ENCODE measurements around the gene SPON1.
"Not testable (repeated sequence)": the region's sequence is repeated elsewhere in the genome, so short reads cannot be mapped to it uniquely, and the experiment has no call there.

The SPON1 gene

GRCh38 chr11:13984616-13985450 lies 22.3 kb downstream of the SPON1 start:
- no peak for DNase-seq

DNA sequence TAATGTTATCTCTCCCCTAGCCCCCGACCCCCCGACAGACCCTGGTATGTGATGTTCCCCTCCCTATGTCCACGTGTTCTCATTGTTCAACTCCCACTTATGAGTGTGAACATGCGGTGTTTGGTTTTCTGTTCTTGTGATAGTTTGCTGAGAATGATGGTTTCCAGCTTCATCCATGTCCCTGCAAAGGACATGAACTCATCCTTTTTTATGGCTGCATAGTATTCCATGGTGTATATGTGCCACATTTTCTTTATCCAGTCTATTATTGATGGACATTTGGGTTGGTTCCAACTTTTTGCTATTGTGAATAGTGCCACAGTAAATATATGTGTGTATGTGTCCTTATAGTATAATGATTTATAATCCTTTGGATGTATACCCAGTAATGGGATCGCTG lies 24.2 kb downstream of the SPON1 start:
- DNase-seq = not testable (repeated sequence)

- DNase-seq = not testable (repeated sequence)
Observed at GRCh38 chr11:13992158-13992856, 29.8 kb downstream of the SPON1 start.

DNA sequence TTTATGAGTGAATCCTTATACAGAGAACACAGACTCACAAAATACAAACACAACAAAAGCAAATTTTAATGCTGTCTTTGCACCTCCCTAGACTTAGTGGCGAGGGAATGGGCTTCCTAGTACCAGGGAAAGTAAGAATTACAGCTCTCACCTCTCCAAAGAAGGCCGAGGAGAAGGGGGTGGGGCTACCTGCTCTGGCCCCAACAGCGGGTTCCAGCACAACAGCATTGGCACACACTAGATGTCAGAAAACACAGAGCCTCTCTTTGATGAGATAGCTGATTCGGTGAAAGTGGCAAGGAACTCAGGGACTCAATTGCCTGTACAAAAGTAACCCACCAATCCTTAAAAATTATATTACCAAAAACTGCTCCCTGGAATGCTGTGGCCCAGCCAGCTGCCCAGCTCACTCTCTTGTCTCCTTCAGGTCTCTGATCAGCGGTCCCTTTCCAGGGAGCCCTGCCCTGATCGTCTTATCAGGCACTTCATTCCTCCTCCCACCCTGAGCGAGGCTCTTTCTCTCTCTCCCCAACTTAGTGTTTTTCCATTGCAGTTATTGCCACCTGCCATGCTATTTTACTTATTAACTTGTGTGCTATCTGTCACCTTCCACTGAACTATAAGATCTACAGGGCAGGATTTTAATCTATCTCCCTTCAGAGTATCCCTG lies 30.7 kb downstream of the SPON1 start:
- DNase-seq = no peak

GRCh38 chr11:13997881-13998280 lies 35.4 kb downstream of the SPON1 start:
- DNase-seq = no peak

DNA sequence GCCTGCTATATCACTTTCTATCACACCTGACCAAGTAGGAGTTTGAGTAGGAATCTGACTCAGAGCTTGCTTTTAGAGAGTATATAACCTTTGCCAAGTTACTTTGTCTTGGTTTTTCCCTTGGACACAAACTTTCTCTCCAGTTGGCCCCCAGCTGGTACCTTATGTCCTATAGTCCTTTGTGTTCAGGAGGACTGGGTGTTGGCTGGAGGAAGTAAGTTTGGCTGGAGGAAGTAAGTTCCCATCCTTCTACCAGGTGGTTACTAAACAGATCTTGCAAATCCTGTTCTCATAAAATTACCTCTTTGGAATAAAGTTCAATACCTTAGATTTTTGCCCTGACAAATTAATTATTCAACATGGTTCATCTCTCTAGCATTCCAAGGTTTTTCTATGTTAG lies 37.2 kb downstream of the SPON1 start:
- DNase-seq = no peak

- no peak for DNase-seq
Observed at GRCh38 chr11:14001597-14001996, 39.1 kb downstream of the SPON1 start.

DNA sequence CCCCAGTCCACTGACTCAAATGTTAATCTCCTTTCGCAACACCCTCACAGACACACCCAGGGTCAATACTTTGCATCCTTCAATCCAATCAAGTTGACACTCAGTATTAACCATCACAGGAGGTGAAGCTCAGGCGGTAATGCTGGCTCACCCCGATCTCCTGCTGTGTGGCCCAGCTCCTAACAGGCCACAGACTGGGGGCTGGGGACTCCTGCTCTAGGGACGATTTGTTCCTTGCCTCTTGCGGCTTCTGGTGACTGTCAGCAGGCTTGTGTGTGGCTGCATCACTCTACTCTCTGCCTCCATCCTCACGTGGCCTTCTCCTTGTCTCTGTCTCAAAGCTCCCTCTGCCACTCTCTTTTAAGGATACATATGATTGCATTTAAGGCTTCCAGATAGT lies 45.0 kb downstream of the SPON1 start:
- no peak for DNase-seq

GRCh38 chr11:14010665-14011064 lies 48.1 kb downstream of the SPON1 start:
- DNase-seq = no peak

DNA sequence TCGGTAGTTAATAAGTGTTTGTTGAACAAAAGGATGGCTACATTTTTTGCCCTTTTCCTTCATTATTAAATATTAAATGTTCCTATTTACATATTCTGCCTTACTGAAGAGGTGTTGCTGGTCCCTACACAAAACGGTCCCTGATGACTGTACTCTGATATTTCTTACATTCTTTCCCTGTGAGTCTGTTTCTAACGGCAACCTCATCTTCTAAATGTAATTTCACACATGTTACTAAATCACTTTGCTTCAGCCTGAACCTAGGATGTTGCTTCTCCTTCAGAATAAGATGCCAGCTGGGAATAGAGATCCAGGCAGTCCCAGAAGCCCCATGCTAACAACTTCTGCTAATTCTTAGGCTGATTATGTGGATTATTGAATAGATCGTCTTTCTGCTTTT lies 50.3 kb downstream of the SPON1 start:
- no peak for DNase-seq

DNA sequence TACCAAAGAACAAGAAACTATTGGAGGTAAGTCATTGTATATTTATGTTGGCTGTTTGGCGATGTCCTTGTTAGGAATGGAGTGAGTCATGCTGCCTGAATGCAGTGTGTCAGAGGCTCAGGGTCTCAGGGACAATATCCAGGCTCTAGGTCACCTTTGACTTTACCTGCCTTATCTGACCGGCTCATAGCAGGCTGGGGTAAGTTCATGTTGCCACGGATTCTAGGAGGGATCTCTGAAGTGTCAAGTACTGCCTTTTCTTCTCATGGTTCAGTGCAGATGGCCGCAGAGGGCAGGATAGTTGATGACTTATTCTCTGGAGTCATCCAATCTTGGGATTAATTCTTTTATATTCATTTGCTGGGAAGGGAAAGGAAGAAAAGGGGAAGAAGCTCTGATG lies 53.2 kb downstream of the SPON1 start:
- DNase-seq = no peak

- DNase-seq = no peak
Observed at GRCh38 chr11:14018441-14018840, 55.9 kb downstream of the SPON1 start.

- no peak for DNase-seq
Observed at GRCh38 chr11:14021738-14022137, 59.2 kb downstream of the SPON1 start.

DNA sequence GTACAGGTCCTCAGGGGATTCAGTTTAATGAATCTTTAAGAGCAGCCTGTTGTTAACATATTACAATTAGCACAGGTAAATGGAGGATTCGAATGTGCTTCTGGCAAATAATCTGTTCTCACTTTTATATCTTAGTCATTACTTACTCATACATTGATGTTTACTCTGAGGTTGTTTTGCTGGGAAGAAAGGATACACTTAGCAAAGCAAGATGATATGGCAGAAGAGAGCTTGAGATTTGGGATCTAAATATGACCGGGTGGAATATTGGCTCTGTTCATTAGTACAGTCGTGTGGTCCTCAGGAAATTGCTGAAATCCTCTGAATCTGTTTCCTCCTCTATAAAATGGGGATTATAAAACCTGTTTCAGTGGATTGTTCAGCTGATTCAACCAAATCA lies 59.7 kb downstream of the SPON1 start:
- DNase-seq = no peak

- no peak for DNase-seq
Observed at GRCh38 chr11:14022821-14023220, 60.3 kb downstream of the SPON1 start.

- no peak for DNase-seq
Observed at GRCh38 chr11:14026961-14027360, 64.4 kb downstream of the SPON1 start.

GRCh38 chr11:14027525-14027924 lies 65.0 kb downstream of the SPON1 start:
- DNase-seq = no peak

GRCh38 chr11:14029440-14029839 lies 66.9 kb downstream of the SPON1 start:
- DNase-seq = no peak

GRCh38 chr11:14029971-14030920 lies 67.7 kb downstream of the SPON1 start:
- DNase-seq = no peak

GRCh38 chr11:14035526-14035925 lies 73.0 kb downstream of the SPON1 start:
- DNase-seq = not testable (repeated sequence)

DNA sequence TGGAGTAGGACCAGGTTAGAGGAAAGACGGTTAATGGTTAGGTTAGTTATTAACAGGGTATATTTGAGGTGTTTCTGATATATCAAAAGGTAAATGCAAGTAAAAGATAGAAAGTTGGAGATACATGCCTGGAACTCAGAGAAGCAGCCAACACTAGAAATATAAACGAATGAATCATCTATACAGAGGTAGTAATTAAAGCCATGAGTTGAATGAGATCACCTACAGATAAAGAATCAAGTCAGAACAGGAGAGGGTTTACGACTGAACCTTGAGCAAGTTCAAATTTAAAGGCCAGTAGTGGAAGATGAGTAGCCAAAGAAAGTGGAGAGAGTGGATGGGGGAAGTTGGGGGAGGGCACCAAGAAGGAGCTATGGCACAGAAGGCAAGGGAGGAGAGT lies 73.9 kb downstream of the SPON1 start:
- DNase-seq = no peak

- no peak for DNase-seq
Observed at GRCh38 chr11:14041040-14041439, 78.5 kb downstream of the SPON1 start.

DNA sequence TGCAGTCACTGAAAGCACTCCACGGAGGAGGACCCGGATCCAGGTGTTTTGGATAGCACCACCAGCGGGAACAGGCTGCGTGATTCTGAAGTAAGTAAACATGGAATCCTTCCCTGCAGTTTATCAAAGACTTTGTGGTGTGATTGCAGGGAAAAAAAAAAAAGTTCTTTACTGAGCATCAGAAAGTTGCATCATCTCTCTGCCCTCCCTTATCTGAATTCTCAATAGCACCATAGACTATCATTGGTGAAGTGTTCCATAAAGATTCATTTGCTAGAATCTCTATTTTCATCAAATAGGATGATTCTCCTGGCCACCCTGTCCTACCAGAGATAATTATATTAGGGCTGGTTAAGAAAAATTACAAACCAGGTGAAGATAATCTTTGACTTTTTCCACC lies 79.0 kb downstream of the SPON1 start:
- no peak for DNase-seq
